GM19395 (cell line): ENCODE results near the gene TIMMDC1.
A peak's percentile ranks its signal among the peaks of the same experiment; 100 is the strongest.

Experiments
- ATAC-seq: cut with Tn5 transposase; IDR thresholded peaks from one replicate; pipeline ENCODE4 v1.9.1; 2021; ENCODE audit warnings: mild to moderate bottlenecking, moderate library complexity; ENCODE audit not compliant: unreplicated experiment

The TIMMDC1 gene, protein sequence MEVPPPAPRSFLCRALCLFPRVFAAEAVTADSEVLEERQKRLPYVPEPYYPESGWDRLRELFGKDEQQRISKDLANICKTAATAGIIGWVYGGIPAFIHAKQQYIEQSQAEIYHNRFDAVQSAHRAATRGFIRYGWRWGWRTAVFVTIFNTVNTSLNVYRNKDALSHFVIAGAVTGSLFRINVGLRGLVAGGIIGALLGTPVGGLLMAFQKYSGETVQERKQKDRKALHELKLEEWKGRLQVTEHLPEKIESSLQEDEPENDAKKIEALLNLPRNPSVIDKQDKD

DNA sequence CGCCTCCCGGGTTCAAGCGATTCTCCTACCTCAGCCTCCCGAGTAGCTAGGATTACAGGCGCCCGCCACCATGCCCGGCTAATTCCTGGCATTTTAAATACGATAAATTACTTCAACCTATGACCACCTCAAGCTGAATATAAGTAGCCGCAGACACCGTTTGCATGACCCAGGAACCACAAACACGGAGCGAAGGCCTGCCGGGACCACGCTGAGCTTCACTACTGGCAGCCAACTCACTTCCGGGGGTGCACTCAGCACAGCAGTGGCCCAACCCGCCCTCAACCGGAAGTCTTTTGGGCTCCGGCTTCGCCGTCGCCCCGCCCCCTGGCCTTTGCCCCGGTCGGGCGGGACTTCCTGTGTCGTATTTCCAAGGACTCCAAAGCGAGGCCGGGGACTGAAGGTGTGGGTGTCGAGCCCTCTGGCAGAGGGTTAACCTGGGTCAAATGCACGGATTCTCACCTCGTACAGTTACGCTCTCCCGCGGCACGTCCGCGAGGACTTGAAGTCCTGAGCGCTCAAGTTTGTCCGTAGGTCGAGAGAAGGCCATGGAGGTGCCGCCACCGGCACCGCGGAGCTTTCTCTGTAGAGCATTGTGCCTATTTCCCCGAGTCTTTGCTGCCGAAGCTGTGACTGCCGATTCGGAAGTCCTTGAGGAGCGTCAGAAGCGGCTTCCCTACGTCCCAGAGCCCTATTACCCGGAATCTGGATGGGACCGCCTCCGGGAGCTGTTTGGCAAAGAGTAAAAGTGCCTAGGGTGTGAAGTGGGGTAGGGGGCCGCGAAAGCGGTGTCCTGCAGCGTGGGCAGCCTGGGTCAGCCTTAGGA, at the start of gene TIMMDC1:
Gene TIMMDC1 (plus strand): TSS at position 362 of the 826 bp plus-strand sequence. CDS start 187 bp downstream, at position 549.
- ATAC-seq: peak; percentile 97

DNA sequence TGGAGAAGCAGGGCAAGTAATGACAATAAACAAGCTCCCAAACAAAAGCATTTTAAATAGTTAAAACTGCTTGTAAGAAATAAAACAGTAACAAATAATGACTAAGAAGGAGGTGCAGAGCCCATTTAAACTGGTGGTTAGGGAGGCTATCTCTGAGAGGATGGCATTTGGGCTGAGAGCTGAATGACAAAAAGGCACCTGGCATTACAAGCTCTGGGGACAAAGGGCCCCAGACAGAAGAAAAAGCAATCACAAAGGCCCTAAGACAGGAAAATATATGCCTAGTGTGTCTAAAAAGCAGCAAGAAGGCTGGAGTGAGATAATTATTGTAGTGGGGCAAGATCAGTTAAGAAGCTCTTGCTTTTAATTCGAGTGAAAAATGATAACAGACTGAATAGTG, 44.5 kb upstream of the TIMMDC1 start:
- ATAC-seq: no peak

DNA sequence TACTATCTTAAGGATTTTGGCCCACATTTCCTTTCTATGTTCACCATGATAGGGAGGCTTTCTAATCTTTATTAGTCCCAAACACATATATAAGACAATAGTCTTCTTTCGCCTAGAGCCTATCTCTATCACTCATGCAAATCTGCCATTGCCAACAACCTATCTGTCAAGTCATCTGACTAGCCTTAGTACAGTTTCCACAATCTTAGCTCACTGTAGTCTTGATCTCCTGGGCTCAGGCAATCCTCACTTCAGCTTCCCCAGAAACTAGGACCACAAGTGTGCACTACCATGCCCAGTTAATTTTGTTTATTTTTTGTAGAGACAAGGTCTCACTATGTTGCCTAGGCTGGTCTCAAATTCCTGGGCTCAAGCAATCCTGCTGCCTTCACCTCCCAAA, 41.9 kb upstream of the TIMMDC1 start:
- no peak for ATAC-seq

DNA sequence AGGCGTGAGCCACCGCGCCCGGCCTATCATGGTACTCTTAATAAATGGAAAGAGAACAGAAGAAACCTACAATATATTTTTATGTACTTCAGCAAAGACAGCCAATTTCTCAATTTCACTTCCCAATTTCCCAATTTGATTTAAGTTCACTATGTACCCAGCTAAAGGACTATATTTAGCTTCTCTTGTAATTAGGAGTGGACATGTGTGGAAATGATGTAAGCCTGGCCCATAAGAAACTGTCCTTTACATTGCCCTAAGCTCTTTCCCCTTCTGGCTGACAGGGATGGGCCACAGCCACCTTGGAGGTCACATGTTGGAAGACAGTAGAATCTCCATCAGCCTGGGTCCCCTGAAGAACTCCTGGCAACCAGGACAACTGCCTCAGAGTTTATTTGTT, 41.1 kb upstream of the TIMMDC1 start:
- no peak for ATAC-seq

DNA sequence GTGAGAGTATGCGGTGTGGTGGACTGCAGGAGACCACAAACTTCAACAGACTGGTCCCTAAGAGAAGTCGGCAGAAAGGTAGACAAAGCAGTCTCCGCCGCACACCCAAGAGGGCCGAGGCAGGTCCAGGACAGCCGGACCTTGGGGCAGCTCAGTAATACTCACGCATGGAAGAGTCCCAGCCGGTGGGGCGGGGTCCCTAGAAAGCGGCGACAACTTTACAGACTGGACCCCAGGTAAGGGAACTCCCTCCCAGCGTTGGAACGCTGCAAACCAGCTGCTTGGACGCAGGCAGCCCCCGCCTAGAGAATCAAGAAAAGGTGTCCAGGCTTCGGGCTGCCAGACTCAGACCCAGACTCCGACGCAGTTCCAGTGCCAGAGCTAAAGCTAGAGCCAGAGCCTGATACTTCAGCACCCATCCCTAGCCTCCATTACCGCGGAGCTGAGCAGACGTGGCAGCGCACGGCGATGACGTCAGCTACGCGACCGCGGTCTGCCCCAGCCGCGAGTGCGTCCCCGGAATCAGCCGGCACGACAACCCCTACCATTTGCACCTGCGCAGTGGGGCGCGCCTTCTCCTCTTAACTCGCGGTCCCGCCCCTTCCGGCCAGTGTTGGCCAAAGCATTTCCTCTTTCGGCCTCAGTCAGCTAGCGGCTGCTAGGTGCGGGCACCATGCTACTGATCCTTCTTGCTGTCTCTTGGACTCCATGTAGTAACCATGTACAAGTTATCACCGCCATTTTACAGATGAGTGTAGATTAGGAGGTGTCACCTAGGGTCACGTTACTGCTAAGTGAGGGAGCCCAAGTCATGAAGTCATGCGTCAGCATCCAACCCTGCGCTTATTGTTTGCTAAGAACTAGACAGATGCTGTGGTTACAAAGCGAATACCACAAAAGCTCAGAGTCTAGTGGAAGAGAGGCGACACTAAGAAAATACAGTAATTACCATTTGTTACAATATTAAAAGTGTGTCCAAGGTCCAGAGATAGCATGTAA, 34.9 kb upstream of the TIMMDC1 start, which contains the start of gene TMEM39A:
Gene TMEM39A (minus strand): TSS at position 445 of the 999 bp plus-strand sequence. CDS start 1,541 bp downstream, outside the sequence.
- peak; percentile 92 for ATAC-seq

DNA sequence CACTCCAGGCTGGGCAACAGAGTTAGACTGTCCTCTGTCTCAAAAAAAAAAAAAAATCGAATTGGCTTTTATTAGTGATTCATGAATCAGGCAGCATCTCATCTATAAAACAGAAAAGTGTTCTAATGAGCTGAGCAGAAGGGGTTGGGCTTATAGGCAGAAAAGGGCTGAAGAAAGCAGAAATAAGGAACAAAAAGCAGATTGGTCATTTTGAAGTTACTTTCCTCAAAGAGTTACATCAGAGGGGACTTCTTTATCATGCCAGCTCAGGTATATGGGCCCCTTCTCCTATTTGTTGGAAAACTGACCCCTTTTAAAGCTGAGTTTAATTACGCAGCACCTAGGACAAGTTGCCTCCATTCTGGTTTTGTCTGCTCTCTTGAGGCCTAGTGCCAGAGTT, 30.3 kb upstream of the TIMMDC1 start:
- no peak for ATAC-seq

DNA sequence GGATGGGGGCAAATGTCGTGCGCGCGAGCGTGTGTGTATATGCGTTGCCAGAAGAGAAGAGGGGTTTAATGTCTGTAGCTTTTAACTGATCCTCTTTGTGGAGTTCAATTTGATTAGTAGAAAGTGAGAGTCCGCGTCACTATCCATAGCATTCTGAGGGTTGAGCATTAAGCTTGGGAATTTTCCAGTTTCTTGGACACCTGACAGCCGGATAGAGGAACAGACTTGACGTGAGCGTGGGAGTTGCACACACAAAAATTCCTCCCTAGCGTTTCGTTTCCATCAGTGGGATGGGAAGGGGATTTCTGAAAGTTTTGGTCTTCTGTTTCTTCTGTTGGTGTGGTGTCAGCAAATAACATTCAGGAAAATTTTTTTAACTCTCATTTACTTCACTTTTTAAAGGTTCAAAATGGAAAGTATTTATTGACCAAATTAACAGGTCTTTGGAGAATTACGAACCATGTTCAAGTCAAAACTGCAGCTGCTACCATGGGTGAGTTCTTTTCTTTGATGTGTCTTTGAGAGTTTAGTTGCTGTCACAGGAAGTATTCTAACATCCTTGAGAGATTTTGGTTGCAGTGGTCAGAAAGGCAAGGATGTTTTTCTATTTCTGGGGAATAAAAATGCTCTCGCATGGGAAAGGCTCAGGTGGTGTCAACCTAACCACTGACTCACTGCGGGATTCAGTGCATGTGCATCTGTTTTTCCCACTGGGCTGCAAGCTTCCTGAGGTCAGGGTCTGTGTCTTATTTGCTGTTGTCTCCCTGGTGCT, 28.7 kb upstream of the TIMMDC1 start:
- no peak for ATAC-seq

DNA sequence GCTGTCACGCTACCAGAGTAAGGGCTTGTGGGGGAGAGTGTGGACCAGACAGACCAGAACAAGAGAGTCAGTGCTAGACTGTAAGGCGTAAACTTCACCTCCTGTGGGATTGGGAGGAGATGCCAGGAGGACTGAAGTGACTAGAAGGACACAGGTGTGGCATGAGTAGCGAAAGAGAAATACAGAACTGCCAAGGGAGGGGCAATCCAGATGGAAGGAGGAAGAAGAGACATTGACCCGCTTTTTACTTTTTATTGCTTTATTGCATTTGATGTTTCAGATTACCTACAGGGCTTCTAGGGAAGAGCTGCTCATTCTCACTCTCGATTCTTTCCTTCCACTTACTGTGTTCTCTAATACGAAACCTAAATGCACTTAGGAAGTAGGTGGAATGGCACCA, 27.5 kb upstream of the TIMMDC1 start:
- no peak for ATAC-seq

DNA sequence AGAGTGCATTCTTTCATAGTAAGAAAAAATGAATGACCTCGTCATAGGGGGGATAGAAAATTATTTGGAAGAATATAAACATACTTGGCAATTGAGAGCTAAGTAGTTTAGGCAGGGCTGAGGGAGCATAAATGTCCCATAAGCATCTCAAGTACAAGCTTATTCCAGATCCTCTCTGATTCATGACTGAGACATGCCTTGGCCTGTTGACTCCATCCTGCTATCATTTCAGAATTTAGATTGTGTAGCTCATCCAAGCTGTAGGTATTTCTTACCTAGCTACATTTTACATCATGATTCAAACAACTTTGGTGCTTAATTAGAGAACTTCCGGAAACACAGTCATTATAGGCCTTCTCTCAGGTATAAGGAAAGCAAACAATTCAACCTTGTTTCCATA, 17.3 kb upstream of the TIMMDC1 start:
- ATAC-seq: no peak

DNA sequence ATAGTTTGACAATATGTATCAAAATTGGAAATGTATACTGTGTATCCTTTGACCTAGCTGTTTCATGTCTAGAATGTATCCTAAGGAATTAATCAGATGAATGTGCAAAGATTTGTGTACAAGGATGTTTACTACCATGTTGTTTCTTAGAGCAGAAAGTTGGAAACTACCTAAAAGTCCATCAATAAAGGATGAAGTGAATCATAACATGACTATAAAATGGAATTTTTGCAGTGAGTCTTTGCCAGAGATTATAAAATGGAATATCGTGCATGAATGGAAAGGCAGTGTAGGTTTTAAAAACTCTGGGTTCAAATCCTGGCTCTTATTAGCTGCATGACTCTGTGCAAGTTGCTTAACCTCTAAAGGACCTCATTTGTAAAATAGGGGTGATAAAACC, 15.2 kb upstream of the TIMMDC1 start:
- no peak for ATAC-seq

DNA sequence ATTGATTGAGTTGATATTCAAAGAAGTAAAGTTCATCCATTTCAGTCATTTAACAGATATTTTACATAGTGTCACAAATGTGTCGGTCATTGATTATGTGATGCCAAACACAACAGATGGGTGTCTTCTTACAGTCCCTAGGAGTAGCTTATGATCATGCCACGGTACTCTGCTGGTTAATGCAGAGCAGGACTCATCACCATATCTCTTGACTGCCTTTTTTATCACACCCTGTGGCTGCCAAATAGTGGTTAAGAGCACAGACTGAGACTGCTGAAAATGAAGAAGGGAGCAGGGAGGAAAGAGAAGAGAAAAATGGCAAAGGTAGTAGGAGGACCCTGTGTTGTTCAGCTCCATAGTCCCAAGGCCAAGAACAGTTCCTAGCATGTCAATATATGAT, 12.8 kb upstream of the TIMMDC1 start:
- ATAC-seq: no peak

DNA sequence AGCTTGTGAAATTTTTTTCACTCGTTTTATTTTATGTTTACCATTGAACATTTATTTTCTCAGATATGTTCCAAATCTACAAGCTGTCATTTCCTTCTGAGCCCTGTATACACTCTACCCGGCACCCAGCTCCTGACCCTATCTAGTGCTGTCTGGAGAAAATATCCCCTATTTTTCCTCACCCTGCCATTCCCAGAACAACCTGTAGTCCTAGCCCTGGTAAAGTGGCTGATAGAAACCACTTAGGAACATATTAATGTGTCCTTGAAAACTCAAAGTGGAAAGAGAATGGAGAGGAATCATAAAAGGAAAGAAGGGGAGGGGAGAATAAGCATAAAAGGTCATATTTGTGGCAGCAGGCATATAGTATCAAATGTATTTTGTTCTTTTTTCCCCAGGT, 8.2 kb upstream of the TIMMDC1 start:
- ATAC-seq: no peak

DNA sequence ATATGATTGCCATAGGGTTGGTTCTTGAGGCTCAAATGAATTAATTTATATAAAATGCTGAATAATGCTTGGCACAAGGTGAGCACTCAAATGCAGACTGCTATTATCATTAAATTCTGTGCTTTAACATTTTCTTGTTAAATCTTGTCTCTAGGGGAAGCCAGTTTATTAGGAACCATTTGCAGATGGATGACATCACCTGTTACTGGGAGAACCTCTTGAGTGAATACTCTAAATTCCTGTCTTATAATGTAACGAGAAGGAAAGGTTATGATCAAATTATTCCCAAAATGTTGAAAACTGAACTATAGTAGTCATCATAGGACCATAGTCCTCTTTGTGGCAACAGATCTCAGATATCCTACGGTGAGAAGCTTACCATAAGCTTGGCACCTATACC, 6.2 kb upstream of the TIMMDC1 start:
- ATAC-seq: no peak

DNA sequence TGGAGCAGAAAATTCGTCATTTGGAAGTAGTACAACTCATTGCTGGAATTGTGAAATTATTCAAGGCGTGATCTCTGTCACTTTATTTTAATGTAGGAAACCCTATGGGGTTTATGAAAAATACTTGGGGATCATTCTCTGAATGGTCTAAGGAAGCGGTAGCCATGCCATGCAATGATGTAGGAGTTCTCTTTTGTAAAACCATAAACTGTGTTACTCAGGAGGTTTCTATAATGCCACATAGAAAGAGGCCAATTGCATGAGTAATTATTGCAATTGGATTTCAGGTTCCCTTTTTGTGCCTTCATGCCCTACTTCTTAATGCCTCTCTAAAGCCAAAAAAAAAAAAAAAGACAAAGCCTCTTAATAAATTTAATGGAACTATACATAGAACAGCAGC, 5.5 kb upstream of the TIMMDC1 start:
- ATAC-seq: no peak

DNA sequence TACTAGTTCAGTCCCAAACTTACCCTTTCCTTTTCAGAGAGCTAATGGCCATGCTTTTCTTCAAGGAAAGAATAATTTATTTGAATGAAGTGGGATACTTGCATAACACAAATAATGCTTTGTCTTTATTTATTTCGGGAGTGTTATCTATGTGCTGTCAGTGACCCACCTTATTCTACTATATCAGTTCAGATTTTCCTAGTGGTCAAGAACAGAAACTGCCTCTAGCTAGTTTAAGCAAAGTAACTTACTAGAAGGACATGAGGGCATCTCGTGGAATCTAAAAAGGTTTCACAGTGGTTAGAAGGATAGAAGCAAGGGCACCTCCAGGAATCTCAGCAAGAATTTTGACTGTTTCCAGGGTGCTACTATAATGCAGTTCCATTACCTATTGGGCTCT, 3.8 kb upstream of the TIMMDC1 start:
- ATAC-seq: no peak

DNA sequence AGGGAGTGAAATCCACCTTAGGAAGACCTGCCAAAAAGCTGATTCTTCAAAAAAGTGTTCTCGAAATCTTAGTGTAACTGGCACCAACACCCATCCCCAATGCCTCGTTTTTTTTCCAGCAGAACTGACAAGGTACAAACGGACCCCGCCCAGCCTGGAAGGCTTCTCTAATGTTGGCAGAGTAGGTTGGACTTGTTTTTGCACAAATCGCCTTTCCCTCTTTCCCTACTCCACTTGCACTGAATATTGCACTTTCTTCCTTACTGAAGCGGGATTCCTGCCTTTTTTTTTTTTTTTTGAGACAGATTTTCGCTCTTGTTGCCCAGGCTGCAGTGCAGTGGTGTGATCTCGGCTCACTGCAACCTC, 544 bp upstream of the TIMMDC1 start:
- peak; percentile 40 for ATAC-seq

DNA sequence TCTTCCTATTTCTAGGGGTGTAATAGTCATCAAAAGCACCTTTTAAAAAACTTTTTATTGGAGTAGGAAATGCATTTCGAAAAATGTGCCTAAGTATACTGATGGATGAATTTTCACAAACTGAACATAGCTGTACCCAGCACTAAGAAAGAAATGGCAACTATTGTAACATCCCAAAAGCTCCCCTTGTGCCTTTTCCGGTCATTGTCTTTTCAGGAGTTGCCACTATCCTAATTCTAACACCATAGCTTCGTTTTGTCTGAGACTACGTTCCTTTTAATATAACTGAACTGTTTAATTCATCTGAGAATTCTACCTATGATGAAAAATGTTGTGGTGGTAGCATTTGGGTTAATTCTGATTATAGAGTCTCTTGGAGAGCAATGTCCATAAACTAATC, 1.9 kb downstream of the TIMMDC1 start:
- no peak for ATAC-seq

DNA sequence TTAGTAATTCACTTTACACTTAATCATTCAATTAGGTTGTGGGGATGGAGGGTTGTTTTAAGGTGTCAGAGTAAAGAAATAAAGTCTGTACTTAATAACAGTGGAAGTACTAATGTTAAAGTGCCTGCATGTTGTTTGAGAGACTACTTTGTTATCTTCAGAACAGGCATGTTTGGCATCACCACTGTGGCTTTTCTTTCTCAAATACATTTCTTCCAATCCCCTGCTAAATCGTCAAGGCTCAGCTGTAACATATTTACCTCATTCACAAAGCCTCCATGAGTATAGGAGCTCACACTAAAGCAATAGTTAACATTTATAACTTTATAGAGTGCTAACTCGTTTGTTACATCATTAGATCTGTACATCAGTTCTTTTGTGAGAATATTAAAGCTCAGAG, 2.6 kb downstream of the TIMMDC1 start:
- ATAC-seq: no peak

DNA sequence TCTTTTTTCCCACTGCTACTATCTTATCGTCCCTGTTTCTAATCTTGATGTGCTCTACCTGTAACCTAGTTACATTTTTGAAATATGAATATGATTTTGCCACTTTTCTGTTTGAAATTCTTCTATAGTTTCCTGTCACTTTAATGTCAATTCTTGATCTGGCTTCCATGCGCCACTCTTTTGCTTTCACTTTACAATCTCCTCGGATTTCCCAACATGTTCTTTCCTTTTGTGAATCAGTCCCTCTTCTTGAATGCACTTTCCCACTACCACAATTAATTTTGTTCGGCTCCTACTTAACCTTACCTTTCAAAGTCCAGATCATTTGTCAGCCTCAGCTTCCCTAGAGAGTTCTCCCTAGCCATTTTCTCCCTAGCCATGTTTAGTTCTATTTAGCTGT, 8.3 kb downstream of the TIMMDC1 start:
- ATAC-seq: no peak

DNA sequence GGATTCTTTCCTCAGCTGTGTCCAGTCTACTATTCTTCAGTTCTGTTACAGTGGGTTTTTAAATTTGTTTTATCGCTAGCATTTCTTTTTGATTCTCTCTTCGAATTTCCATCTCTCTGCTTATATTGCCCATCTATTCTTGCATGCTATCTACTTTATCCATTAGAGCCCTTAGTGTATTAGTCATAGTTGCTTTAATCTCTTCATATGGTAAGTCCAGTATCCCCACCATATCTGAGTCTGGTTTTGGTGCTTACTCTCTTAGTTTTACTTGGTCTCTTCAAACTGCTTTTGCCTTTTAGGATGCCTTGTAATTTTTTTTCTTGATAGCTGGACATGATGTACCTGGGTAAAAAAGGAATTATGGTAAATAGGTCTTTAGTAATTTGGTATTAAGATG, 9.1 kb downstream of the TIMMDC1 start:
- no peak for ATAC-seq
